HL-60 (cell line): ENCODE measurements around the gene NUP205.

Experiments used
- GABPA ChIP-seq: IDR thresholded peaks from 2 replicates; pipeline ENCODE4 v1.6.1; 2012; ENCODE audit warnings: low read depth
- POLR2AphosphoS5 ChIP-seq: IDR thresholded peaks from 2 replicates; pipeline ENCODE4 v1.6.1; 2012; ENCODE audit warnings: low read depth
- SPI1 ChIP-seq: IDR thresholded peaks from 2 replicates; pipeline ENCODE4 v1.6.1; 2012; ENCODE audit warnings: low read depth, mild to moderate bottlenecking, borderline replicate concordance
- TF ChIP-seq, protein P1 (sequence below): IDR thresholded peaks from one replicate; pipeline ENCODE4 v1.5.1; 2011; ENCODE audit warnings: low read length, control low read depth, inconsistent platforms; ENCODE audit not compliant: insufficient read depth
- TF ChIP-seq, protein P2 (sequence below): IDR thresholded peaks from 2 replicates; pipeline ENCODE4 v1.6.1; 2012; ENCODE audit warnings: low read depth; ENCODE audit not compliant: insufficient replicate concordance

GRCh38 chr7:135514856-135515255 lies 42.9 kb upstream of the NUP205 start:
- TF ChIP-seq GABPA (no peak), SPI1 (no peak), POLR2AphosphoS5 (no peak)
- TF ChIP-seq, protein P1, sequence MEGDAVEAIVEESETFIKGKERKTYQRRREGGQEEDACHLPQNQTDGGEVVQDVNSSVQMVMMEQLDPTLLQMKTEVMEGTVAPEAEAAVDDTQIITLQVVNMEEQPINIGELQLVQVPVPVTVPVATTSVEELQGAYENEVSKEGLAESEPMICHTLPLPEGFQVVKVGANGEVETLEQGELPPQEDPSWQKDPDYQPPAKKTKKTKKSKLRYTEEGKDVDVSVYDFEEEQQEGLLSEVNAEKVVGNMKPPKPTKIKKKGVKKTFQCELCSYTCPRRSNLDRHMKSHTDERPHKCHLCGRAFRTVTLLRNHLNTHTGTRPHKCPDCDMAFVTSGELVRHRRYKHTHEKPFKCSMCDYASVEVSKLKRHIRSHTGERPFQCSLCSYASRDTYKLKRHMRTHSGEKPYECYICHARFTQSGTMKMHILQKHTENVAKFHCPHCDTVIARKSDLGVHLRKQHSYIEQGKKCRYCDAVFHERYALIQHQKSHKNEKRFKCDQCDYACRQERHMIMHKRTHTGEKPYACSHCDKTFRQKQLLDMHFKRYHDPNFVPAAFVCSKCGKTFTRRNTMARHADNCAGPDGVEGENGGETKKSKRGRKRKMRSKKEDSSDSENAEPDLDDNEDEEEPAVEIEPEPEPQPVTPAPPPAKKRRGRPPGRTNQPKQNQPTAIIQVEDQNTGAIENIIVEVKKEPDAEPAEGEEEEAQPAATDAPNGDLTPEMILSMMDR: no peak
- TF ChIP-seq, protein P2, sequence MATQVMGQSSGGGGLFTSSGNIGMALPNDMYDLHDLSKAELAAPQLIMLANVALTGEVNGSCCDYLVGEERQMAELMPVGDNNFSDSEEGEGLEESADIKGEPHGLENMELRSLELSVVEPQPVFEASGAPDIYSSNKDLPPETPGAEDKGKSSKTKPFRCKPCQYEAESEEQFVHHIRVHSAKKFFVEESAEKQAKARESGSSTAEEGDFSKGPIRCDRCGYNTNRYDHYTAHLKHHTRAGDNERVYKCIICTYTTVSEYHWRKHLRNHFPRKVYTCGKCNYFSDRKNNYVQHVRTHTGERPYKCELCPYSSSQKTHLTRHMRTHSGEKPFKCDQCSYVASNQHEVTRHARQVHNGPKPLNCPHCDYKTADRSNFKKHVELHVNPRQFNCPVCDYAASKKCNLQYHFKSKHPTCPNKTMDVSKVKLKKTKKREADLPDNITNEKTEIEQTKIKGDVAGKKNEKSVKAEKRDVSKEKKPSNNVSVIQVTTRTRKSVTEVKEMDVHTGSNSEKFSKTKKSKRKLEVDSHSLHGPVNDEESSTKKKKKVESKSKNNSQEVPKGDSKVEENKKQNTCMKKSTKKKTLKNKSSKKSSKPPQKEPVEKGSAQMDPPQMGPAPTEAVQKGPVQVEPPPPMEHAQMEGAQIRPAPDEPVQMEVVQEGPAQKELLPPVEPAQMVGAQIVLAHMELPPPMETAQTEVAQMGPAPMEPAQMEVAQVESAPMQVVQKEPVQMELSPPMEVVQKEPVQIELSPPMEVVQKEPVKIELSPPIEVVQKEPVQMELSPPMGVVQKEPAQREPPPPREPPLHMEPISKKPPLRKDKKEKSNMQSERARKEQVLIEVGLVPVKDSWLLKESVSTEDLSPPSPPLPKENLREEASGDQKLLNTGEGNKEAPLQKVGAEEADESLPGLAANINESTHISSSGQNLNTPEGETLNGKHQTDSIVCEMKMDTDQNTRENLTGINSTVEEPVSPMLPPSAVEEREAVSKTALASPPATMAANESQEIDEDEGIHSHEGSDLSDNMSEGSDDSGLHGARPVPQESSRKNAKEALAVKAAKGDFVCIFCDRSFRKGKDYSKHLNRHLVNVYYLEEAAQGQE: no peak
